CD4-positive, alpha-beta T cell treated with Interleukin-6 at 100 ng/mL for 8 hours (primary cell): Measurements from ENCODE around the gene CLEC16A.

Source experiments
- DNase-seq: peaks from one replicate; pipeline ENCODE4 v3.0.0-alpha.2; 2020; ENCODE audit warnings: mixed read lengths, low spot score

The CLEC16A gene

DNA sequence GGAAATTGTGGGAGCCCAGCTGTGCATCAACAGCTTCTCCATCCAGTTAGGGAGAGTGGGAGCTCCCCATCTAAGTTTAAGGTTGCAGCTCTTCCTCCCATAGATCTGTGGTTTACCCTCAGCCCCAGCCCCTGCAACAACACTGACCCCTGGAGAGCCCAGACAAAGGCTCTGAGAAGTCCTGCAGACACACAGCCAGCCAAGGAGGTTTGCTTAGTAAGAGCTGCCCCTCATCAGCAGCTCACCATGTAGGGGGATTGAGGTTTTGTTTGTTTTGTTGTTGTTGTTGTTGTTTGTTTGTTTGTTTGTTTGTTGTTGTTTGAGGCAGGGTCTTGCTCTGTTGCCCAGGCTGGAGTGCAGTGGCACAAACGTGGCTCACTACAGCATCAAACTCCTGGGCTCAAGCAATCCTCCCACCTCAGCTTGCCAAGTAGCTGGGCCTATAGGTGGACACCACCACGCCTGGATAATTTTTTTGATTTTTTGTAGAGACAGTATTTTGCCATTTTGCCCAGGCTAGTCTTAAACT lies 138.6 kb downstream of the CLEC16A start:
- DNase-seq, result no peak

DNA sequence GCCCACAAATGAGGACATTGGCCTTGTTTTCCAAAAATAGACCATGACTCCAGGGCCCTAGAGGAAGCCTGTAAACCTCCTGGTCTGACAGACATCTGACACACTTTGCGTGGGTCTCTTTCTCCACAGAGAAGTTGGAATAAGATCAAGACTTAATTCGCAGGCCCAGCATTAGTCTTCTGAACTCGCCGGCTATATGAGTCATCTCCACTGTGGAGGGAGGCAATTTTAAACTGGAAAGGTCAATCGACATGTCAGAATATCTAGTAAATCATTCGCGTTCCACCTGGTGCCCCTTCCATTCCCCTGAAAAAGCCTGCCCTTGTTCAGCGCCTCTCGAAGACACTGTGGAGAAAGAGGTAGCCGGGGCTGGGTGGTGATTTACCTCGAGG lies 140.1 kb downstream of the CLEC16A start:
- DNase-seq, result no peak

DNA sequence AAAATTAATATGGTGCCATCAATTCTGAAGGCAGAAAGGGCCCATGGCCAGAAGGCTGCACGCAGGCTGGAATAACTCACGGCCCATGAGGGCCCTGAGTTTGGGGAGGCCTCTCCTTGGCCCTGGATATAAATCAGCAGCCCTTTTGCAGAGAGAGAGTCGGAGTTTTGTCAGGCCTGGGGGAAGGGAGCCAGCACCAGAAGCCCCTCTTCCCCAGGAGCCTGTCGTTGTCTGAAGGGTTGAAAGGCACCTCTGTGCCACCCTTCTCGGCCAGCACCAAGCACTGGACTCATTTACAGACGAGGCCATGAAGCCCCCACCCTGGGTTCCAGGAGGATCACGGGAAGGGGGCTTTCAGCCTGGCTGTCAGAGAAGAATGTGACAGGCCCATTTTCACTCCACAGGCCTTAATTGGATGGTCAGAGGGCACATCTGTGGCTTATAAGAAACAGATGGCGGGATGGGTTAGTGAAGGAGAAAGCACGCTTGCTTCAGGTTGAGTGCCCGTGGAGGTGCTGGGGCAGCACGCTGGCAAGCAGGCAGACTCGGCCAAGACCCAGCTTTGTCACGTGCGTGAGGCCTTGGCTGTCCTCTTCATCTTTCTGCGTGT lies 140.6 kb downstream of the CLEC16A start:
- no peak for DNase-seq

DNA sequence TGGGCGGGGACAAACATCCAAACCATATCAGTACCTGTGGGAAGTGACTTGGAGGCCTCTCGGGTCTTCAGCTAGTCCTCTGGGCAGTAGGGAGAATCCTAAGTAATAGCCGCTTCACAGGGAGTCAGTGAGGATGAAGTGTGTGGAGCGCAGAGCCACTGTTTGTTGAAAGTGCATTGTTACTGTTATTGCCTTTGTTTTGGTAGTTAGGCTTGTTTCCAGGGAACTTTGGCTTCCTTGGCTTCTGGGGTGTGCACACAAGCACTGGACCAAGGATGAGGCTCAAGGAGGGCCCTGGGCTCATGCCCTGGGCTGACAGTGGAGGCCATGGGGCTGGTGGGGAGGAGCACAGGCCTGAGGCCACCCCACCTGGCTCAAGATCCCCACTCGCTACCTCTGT lies 141.6 kb downstream of the CLEC16A start:
- DNase-seq, result no peak

DNA sequence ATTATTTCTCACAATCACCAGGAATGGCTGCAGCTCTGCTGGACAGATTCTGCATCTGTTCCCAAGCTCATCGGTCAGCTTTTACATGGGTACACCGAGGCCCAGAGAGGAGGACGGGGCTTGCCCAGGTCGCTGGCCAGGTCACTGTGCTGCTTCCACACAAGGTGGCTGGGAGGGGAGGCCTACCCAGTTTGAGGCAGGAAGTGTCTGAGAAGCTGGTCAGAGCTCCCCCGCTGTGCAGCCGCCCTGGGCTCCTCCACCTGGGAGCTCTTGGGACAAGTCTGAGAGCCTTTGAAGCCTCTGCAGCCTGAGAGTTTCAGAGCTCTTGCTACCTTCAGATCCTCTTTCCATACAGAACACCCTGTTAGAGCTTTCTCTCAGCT lies 143.3 kb downstream of the CLEC16A start:
- no peak for DNase-seq

DNA sequence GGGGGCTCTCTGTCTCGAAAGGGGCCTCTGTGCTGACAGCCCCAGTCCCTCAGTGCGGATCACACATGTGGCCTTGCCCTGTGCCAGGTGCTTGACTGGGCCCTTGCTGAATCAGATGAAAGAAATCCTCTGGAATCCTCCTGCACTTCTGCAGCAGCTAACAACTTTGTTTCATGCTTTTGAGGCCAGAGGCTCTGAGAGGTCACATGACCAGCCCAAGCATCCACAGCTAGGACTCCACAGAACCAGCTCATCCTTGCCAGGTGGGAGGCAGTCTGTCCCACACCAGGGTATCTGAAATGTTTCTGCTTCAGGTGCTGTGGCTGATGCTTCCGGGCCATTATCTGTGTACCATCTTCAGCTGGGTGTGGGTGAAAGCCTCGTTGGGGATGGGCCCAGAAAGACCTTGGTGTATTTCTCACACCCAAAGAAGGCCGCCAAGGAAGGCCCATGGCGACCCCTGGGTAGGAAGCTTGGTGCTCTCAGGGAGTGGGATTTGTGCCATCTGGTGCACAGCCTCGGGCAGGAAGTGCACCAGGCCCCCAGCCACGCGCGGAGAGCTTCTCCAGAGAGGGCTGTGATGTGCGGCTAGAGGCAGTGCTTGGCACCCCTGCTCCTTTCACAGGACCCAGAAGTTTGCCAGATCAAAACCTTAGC lies 143.8 kb downstream of the CLEC16A start:
- peak; percentile 20 for DNase-seq

DNA sequence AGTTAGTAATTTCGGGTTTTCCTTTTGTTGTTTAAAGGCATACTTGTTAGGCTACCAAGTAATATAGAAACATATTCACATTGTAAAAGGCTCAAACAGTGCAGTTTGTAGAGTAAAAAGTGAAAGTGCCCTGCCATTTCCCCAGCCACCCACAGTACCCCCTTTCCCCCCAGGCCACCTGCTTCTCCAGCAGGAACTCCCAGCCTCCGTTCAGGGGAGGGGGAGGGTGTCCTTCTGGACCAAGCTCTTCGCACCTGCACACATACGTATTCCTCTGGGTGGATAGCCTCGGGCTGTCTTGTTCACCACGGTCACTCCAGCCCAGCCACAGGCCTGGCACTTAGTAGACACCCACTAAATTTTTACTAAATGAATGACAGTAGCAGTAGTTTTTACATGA lies 144.5 kb downstream of the CLEC16A start:
- DNase-seq, result no peak

DNA sequence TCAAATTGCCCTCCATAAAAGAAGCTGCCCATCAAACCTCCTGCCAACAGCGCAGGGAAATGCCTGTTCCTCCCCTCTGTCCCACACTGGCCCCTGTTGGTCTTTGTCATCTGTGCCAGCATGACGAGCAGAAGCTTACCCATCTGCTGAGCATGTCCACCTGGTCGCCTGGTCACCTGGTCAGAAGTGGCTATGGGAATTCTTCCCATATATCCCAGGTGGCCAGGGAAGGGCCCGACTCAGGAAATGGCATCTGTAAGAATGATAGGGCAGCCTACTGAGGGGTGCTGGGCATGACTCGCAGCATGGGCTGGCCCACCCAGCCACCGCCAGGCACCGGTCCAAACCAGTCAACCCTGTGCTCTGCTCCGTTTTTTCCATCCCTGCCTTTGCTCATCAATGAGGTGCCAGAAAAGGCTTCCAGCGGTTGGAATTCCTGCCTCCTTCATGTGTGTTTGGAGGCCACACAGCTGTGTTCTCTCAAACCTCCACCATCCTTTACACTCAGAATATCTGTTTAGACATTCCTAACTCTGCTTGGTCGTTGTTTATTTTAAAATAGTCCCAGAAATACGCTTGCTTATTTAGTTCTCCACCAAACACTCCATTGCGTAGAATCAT lies 145.2 kb downstream of the CLEC16A start:
- no peak for DNase-seq

DNA sequence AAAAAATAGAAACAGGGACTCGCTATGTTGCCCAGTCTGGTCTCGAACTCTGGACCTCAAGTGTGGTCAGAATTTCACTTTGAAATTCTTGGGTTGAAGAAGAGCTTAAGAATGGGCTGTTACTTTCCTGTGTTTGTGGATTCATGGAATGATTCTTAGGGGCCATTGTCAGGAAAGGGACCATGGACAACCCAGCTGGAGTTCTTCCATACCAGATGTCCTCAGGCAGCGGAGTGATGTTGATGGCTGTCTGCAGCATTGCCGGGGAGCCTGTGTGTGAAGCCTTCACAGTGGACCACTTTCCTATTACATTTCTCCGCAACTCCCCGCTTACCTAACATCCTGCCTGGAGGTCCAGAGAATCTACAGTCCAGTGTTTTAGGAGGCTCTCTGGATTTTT lies 145.9 kb downstream of the CLEC16A start:
- DNase-seq, result no peak

DNA sequence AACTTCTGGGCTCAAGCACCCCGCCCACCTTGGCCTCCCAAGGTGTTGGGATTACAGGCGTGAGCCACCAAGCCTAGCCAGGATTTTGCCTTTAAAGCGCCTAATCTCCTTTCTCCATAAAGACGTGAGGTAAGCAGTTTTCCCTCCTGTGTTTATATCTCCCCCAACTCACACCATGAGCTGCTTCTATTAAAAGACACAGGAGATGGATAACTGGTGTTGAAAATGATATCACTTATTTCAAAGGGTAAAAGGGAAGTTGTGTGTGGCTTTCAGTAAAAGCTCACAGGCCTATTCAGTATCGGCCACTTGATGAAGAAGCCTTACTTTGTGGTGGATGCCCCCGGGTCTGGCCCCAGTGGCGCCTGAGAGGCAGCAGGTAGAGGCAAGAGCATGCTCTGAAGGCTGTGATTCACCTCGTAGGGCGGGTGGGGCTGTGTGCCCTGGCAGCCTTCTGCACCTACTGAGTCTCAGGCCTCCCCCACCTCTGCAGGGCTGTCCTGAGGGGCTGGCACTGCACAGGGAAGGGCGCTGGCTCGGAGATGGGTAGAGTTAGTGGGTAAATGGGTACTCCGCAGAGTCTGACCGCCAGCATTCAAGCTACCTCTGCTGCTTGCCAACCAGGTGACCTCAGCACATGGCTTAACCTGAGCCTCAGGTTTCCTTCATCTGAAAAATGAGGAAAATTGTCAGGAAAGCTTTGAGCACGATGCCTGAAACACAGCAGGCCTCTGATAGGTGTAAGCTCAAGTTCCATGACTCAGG lies 146.8 kb downstream of the CLEC16A start:
- no peak for DNase-seq

DNA sequence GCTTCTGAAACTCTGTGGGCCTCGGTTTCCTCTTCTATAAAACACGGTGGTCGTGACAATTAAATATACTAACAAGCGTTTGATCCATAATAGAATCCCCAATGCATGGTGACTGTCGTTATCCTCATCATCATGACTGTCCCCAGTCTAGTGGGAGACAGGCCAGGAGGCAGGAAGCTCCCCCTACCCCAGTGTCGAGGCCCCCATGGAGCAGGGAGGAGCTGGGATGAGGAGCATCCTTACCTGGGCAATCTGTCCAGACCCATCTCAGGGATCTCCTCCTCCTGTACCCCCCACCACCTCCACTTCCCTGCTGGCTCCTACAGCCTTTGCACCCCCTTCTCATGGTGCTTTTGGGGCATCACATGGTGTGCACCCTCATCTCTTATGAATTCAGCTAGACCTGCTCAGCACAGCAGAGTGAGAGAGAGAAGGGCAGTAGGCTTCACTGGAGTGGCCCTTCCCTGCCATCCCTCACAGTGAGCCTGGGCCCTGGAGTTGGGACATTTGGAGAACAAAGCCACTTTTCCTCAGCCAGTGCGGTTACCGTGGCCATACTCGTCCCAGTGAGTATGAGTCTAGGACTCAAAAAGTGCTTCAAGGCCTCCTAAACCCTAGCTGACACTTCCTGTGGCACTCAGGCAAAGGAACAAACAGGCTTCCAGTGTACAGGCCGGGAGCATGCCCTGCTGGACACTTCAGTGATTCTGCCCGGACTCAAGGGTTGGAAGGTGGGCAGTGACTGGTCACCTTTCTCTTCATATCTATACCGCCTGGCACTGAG lies 148.6 kb downstream of the CLEC16A start:
- DNase-seq, result no peak

DNA sequence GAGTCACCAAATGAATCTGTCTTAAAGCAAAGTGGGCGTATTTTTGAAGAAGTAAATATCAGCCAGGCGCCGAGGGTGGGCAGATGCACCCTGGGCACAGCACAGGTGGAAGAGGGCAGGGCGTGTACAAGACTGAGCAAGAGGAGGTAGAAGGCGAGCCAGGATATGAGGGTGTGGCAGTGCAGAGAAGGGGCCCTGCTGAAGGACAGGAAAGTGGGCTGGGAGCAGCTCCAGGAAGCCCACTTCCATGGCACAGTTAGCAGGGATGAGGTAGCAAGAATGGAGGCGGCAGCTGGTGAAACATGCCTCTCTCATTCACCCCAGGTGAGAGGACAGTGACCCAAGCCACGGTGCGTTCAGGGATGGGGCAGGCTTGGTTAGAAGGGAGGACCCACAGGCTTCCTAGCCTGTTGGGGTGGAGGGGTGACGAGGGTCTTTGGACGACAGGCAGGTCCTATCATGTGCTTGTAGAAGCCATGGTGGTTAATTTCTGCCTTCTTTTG lies 149.3 kb downstream of the CLEC16A start:
- no peak for DNase-seq

DNA sequence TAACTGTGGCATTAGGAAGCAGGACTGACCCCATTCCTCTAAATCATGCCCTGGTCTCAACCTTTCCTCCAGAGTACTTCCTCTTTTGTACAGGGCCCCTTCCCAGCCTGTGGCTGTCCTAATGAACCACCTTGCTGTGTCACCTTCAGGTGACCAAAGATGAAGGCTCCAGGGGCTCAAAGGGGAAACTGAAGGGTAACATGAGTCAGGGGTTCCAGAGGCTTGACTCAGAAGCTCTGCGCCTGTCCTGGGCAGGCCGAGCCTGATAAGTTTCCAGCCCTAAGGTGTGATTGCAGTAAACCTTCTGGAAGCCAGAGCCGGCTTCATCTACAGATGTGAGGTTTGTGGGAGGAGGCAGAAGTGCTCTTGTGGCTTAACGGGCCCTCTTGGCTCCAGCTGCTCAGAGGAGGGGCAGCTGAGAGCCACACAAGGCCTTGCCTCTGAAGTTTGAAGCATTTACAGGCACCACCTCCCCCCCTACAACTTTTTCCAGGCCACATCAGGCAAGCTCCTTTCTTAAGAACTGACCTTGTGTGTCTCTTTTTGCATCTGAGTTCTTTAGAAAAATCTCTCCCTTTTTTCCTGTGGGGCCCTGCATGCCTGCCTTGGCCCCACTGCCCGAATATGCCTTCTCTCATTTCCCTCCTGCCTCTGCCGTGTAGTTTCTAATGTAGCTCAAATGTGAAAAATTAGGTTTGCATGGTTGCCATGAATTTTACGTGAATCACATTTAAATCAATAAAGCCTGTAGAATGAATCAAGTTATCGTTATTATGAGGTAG lies 149.9 kb downstream of the CLEC16A start:
- no peak for DNase-seq

DNA sequence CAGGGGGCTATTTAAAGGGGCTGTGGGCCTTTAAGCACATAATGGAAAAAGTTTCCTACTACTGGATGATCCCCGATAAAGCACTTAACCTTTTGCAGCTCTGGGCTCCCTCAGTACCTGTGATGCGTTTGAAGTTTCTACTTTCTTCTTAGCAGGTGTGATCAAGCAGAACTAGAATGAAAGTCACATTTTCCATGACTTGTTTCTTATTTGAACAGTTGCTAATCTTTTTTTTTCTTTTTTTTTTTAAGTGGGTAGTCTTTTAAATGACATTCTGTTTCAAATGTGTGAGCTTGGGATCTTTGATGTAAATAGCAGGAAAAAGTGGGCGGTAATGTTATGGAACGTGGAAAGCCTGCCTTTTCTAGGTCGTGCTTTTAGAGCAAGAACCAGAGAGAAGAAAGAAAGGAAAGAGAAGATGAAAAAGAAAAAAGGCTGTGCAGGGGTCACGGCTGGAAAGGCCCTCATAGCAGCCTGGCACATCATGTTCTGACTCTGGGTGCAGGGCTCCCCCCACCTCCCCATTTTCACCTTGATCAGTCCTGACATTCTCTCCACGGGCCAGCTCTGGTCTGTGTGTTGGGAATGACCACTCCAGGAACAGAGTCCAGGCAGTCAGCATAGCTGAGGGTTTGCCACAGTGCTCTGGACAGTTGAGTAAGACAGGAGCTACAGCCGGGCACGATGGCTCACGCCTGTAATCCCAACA lies 150.6 kb downstream of the CLEC16A start:
- peak; percentile 9 for DNase-seq

DNA sequence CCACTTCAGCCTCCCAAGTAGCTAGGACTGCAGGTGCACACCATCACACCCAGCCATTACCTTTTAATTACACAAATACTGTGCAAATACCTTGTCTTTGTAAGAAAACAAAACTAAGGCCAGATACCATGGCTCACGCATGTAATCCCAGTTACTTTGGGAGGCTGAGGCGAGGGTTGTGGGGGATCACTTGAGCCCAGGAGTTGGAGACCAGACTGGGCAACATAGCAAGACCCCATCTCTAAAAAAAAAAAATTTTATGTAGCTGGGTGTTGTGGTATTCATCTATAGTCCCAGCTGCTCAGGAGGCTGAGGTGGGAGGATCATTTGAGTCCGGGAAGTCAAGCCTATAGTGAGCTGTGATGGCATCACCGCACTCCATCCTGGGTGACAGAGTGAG lies 151.6 kb downstream of the CLEC16A start:
- DNase-seq, result no peak

DNA sequence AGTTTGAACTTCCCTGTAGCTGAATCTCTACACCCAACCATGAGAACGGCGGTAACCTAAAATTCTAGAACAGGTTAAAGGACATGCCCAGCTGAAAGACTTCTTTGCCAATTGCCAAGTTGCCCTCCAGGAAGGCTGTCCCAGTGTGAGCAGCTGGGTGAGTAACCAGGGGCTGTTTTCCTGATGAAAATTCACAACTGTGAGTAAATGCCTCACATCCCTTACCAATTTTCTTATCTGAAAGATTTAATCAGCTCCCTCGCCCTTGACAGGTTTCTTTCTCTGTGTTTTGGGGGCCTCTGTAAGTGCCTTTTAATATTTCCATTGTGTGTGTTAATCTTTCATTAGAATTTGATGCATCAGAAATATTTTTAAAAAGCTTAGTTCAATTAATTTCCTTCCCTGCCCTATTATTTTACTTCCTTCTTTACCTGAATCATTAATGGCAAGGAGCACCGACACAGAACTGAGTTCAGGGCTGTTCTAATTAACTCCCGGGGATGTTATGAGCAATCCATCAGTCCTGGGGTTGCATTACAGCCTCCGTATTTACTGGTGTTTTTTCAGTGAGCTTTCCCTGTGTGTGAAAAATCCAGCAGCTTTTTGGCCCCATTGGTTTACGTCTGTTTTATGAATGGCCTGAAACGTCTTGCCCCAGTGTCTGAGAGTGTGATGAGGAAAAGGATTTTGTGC lies 152.9 kb downstream of the CLEC16A start:
- DNase-seq, result no peak

DNA sequence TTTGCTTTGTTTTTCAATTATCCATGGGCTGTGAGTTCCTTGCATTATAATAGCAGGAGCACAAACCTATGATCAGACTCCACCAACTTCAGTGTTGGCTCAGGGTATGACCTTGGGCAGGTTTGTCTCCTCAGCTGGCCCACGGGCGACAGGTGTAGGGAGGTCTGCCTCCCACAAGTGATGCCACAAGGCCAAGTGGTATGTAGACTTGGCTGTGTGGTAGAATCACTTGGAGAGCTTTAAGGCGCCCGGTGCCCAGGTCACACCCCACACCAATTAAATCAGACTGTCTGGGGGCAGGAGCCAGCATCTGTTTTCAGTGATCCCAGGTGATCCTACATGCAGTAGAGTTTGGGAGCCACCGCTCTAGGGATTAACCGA lies 153.4 kb downstream of the CLEC16A start:
- DNase-seq, result no peak

DNA sequence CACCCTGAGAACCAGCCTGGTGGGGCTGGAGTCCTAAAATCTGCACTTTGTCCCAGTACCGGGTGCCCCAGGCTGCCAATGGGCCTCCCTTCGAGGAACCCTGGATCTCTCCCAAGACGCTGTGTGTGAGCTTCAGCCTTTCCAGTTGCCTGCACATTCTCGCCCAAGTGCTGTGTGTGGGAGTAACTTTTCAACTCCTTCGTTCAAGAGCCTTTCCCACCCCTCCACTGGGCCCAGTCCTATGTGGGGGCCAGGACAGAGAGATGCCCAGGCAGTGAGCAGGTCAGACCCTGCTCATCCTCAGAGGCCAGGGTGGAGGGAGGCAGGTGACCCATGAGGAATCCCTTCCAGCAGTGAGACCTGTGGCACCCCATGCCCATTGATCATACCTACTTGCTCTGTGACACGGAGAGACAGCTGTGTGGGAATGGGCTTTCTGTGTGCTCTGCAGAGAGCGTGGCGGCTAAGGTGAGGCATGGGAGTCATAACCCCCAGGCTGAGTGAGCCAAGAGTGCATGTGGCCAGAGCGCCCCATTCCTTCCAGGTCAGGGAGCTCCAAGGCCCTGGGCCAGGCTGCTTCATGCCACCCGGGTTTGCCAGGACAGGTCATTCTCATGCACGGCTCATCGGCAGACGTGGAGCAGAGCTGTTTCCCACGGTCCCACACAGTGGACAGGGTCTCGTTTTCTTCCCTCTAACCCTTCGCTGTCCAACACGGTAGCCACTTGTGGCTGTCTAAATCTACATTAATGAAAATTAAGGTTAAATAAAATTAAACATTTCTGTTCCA lies 154.4 kb downstream of the CLEC16A start:
- DNase-seq, result no peak

DNA sequence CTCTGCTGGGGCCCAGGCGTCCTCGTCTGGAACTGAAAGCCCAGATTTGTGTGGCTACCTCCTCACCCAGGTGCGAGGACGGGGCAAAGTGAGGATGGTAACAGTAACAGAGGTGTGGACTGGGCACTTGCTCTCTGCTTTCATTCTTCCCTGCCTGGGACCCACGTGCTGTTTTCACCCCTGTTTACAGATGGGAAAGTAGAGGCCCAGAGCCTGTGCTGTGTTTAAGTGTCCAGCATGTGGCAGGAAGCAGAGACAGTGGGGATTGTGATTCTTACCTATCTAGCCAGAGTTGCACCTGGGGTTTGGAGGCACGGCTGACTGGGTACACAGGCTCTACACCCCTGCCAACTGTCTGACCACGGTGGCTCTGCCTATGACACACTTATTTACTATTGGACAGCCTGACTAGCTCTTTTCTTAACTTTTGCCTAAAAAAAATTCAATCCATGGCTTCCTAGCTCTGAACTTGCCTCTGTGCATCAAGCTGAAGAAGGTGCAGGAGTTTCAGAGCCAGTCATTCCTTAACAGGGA lies 155.4 kb downstream of the CLEC16A start:
- DNase-seq, result no peak
